ENCODE results near the gene CTNNA2.

CTNNA2 gene

DNA sequence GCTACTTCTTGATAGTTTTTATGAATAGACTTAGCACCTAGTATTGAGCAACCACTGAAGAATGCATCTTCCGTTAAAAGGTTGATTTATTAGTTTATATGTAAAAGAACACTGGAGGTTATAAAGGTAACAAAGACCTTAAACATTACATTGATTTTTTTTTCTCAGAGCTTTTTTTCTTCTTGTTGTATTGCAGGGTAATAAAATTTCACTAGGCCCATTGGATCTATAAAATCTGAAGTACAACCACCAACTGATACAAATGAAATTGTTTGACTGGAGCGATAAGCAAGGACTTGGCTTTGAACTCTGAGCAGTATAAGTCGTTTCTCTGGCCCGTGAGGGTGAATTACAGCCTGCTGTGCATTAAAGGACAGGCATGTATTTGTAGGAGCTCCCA lies 447.7 kb downstream of the CTNNA2 start:
- no peak for TF ChIP-seq Cebpa-rat (IDR thresholded peaks at IDR 0.05)
- no peak overlapping the region for H3K4me2 ChIP-seq
- no peak overlapping the region for H3K4me3 ChIP-seq
- H3K27ac ChIP-seq: no peak overlapping the region
- H3K9me3 ChIP-seq (replicated peaks in 1 of 11): no peaks in the 10 kb centered on the region
- H3K4me1 ChIP-seq: no peaks in the 10 kb centered on the region
- no peaks in the 10 kb centered on the region for H4K20me1 ChIP-seq
- no peak overlapping the region for H3K9ac ChIP-seq
- H3K27me3 ChIP-seq: no peaks in the 10 kb centered on the region
- no peaks in the 10 kb centered on the region for H3K36me3 ChIP-seq

DNA sequence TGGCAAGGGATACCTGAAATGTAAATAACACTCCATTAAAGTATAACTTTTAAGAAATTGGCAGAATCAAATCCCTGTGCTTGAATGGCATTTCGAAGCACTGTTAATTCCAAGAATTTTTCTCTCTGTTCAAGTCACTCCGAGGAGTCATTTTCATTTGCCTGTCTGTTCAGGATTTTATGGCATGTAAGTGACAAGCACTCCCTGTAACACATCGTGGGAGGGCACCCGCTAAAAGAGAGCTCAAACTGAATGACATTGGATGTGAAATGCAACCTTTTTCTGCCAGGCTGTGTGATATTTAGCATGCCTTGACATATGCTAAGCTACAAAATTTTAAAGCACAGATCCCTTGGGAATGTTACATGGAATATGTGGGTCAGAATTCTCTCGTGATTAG lies 452.1 kb downstream of the CTNNA2 start:
- Histone ChIP-seq H4K20me1 (no peaks in the 10 kb centered on the region), H3K4me2 (no peak overlapping the region), H3K4me3 (no peak overlapping the region), H3K9me3 (replicated peaks in 1 of 11) (no peaks in the 10 kb centered on the region), H3K4me1 (no peaks in the 10 kb centered on the region), H3K9ac (no peak overlapping the region), H3K27ac (no peak overlapping the region), H3K27me3 (no peaks in the 10 kb centered on the region), H3K36me3 (no peaks in the 10 kb centered on the region)
- TF ChIP-seq Cebpa-rat (IDR thresholded peaks at IDR 0.05): no peak

GRCh38 chr2:79966369-79966768 lies 453.5 kb downstream of the CTNNA2 start:
- no peaks in the 10 kb centered on the region for H4K20me1 ChIP-seq
- H3K4me1 ChIP-seq: no peaks in the 10 kb centered on the region
- no peaks in the 10 kb centered on the region for H3K36me3 ChIP-seq
- no peak overlapping the region for H3K27ac ChIP-seq
- H3K4me3 ChIP-seq: no peak overlapping the region
- H3K27me3 ChIP-seq: no peaks in the 10 kb centered on the region
- no peak for TF ChIP-seq Cebpa-rat (IDR thresholded peaks at IDR 0.05)
- H3K9ac ChIP-seq: no peak overlapping the region
- no peaks in the 10 kb centered on the region for H3K9me3 ChIP-seq (replicated peaks in 1 of 11)
- no peak overlapping the region for H3K4me2 ChIP-seq

DNA sequence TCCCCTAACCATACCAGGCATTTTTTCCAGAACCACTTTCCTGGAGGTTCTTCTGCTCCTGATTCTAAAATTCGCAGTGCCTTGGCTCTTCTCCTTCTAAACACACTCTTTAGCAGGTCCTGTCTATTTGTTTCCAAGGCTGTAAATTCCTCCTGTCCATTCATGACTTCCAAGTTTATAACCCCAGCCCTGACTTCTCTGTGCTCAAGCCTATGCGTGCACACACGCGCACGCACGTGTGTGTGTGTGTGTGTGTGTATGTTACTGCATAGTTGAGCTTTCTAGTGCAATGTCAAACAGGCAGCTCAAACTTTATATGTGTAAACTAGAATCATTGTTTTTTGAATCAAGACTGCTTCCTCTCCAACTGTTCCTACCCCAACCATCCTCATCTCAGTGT lies 454.0 kb downstream of the CTNNA2 start:
- H3K27me3 ChIP-seq: no peaks in the 10 kb centered on the region
- H3K9ac ChIP-seq: no peak overlapping the region
- no peak overlapping the region for H3K4me3 ChIP-seq
- no peaks in the 10 kb centered on the region for H3K9me3 ChIP-seq (replicated peaks in 1 of 11)
- no peaks in the 10 kb centered on the region for H4K20me1 ChIP-seq
- no peak for TF ChIP-seq Cebpa-rat (IDR thresholded peaks at IDR 0.05)
- H3K27ac ChIP-seq: no peak overlapping the region
- no peak overlapping the region for H3K4me2 ChIP-seq
- no peaks in the 10 kb centered on the region for H3K4me1 ChIP-seq
- no peaks in the 10 kb centered on the region for H3K36me3 ChIP-seq

- no peak for TF ChIP-seq Cebpa-rat (IDR thresholded peaks at IDR 0.05)
- H3K9me3 ChIP-seq (replicated peaks in 1 of 11): no peaks in the 10 kb centered on the region
- no peak overlapping the region for H3K4me3 ChIP-seq
- H3K27ac ChIP-seq: no peak overlapping the region
- H3K36me3 ChIP-seq: no peaks in the 10 kb centered on the region
- no peaks in the 10 kb centered on the region for H3K27me3 ChIP-seq
- no peak overlapping the region for H3K4me2 ChIP-seq
- no peaks in the 10 kb centered on the region for H4K20me1 ChIP-seq
- no peak overlapping the region for H3K9ac ChIP-seq
- no peaks in the 10 kb centered on the region for H3K4me1 ChIP-seq
These were observed 459.0 kb downstream of the CTNNA2 start for GRCh38 chr2:79971807-79972206.

- H4K20me1 ChIP-seq: no peaks in the 10 kb centered on the region
- H3K27ac ChIP-seq: no peak overlapping the region
- no peak overlapping the region for H3K9ac ChIP-seq
- no peaks in the 10 kb centered on the region for H3K36me3 ChIP-seq
- no peak for TF ChIP-seq Cebpa-rat (IDR thresholded peaks at IDR 0.05)
- no peaks in the 10 kb centered on the region for H3K4me1 ChIP-seq
- H3K4me2 ChIP-seq: no peak overlapping the region
- H3K4me3 ChIP-seq: no peak overlapping the region
- H3K27me3 ChIP-seq: no peaks in the 10 kb centered on the region
- H3K9me3 ChIP-seq (replicated peaks in 1 of 11): no peaks in the 10 kb centered on the region
These were observed 459.8 kb downstream of the CTNNA2 start for GRCh38 chr2:79972661-79973060.

- Histone ChIP-seq H3K27me3 (no peaks in the 10 kb centered on the region), H3K4me1 (no peaks in the 10 kb centered on the region), H3K36me3 (no peaks in the 10 kb centered on the region), H3K9me3 (replicated peaks in 1 of 11) (no peaks in the 10 kb centered on the region), H3K4me2 (no peak overlapping the region), H3K9ac (no peak overlapping the region), H3K27ac (no peak overlapping the region), H4K20me1 (no peaks in the 10 kb centered on the region), H3K4me3 (no peak overlapping the region)
- no peak for TF ChIP-seq Cebpa-rat (IDR thresholded peaks at IDR 0.05)
These were observed 463.1 kb downstream of the CTNNA2 start for GRCh38 chr2:79975791-79976565.

DNA sequence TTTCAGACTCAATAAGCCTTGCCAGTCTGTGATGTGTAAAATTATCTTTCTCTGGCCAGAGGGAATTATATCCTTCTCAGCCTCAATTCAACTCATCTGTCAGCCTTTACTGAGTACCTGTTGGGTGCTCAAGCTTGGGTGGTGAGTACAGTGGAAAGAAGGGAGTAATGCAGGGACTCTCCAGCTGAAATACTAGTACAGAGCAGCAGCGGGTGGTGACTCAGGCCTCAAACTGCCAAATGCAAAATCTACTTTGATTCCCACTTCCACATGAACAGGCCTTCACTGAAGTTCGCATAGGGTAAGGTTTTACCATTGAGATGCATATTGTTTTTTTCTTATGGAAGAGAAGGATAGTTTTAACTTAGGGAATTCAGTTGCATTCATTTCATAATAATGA lies 464.9 kb downstream of the CTNNA2 start:
- Histone ChIP-seq H3K4me2 (no peak overlapping the region), H4K20me1 (no peaks in the 10 kb centered on the region), H3K9me3 (replicated peaks in 1 of 11) (no peaks in the 10 kb centered on the region), H3K9ac (no peak overlapping the region), H3K4me3 (no peak overlapping the region), H3K4me1 (no peaks in the 10 kb centered on the region), H3K27ac (no peak overlapping the region), H3K27me3 (no peaks in the 10 kb centered on the region), H3K36me3 (no peaks in the 10 kb centered on the region)
- TF ChIP-seq Cebpa-rat (IDR thresholded peaks at IDR 0.05): no peak

GRCh38 chr2:79980116-79980515 lies 467.3 kb downstream of the CTNNA2 start:
- Histone ChIP-seq H3K27ac (no peak overlapping the region), H3K9ac (no peak overlapping the region), H3K4me3 (no peak overlapping the region), H3K9me3 (replicated peaks in 1 of 11) (no peaks in the 10 kb centered on the region), H4K20me1 (no peaks in the 10 kb centered on the region), H3K4me1 (no peaks in the 10 kb centered on the region), H3K36me3 (no peaks in the 10 kb centered on the region), H3K4me2 (no peak overlapping the region), H3K27me3 (no peaks in the 10 kb centered on the region)
- no peak for TF ChIP-seq Cebpa-rat (IDR thresholded peaks at IDR 0.05)

- Histone ChIP-seq H3K36me3 (no peaks in the 10 kb centered on the region), H3K4me2 (no peak overlapping the region), H3K9ac (no peak overlapping the region), H4K20me1 (no peaks in the 10 kb centered on the region), H3K9me3 (replicated peaks in 1 of 11) (no peaks in the 10 kb centered on the region), H3K4me1 (no peaks in the 10 kb centered on the region), H3K27me3 (no peaks in the 10 kb centered on the region), H3K27ac (no peak overlapping the region), H3K4me3 (no peak overlapping the region)
- no peak for TF ChIP-seq Cebpa-rat (IDR thresholded peaks at IDR 0.05)
These were observed 468.0 kb downstream of the CTNNA2 start for GRCh38 chr2:79980816-79981215.
